ENCODE data around the gene ADPRM.

DNA sequence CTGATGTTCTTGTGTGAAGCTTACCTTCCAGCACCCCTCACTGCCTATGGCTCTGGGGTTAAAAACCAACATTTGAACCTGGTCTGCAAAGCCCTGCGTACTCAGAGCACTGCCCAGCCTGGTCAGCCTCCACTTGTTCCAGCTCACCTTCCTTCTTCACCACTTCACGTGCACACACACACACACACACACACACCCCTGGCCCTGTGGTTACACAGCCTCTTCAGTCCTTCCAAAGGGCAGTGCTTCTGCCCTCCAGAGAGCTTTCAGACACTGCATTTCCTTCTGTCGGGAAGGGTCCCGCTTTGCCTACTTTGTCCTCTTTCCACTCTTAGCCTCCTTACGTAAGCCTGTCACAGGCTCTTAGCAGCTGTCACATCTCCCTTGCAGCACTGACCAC is 42.0 kb downstream of the ADPRM start:
- TF ChIP-seq, protein P1, sequence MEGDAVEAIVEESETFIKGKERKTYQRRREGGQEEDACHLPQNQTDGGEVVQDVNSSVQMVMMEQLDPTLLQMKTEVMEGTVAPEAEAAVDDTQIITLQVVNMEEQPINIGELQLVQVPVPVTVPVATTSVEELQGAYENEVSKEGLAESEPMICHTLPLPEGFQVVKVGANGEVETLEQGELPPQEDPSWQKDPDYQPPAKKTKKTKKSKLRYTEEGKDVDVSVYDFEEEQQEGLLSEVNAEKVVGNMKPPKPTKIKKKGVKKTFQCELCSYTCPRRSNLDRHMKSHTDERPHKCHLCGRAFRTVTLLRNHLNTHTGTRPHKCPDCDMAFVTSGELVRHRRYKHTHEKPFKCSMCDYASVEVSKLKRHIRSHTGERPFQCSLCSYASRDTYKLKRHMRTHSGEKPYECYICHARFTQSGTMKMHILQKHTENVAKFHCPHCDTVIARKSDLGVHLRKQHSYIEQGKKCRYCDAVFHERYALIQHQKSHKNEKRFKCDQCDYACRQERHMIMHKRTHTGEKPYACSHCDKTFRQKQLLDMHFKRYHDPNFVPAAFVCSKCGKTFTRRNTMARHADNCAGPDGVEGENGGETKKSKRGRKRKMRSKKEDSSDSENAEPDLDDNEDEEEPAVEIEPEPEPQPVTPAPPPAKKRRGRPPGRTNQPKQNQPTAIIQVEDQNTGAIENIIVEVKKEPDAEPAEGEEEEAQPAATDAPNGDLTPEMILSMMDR (conservative IDR thresholded peaks at IDR 0.05; ENCODE audit: low read depth in 2 of 2) = no peak
- no peak for TF ChIP-seq POLR2AphosphoS5 (IDR thresholded peaks at IDR 0.05; ENCODE audit: low read depth)
- TF ChIP-seq, protein P2, sequence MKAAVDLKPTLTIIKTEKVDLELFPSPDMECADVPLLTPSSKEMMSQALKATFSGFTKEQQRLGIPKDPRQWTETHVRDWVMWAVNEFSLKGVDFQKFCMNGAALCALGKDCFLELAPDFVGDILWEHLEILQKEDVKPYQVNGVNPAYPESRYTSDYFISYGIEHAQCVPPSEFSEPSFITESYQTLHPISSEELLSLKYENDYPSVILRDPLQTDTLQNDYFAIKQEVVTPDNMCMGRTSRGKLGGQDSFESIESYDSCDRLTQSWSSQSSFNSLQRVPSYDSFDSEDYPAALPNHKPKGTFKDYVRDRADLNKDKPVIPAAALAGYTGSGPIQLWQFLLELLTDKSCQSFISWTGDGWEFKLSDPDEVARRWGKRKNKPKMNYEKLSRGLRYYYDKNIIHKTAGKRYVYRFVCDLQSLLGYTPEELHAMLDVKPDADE (IDR thresholded peaks at IDR 0.05) = no peak
- no peak for TF ChIP-seq EZH2 (IDR thresholded peaks at IDR 0.05; ENCODE audit: low read depth, unreplicated experiment)
- TF ChIP-seq, protein P3, sequence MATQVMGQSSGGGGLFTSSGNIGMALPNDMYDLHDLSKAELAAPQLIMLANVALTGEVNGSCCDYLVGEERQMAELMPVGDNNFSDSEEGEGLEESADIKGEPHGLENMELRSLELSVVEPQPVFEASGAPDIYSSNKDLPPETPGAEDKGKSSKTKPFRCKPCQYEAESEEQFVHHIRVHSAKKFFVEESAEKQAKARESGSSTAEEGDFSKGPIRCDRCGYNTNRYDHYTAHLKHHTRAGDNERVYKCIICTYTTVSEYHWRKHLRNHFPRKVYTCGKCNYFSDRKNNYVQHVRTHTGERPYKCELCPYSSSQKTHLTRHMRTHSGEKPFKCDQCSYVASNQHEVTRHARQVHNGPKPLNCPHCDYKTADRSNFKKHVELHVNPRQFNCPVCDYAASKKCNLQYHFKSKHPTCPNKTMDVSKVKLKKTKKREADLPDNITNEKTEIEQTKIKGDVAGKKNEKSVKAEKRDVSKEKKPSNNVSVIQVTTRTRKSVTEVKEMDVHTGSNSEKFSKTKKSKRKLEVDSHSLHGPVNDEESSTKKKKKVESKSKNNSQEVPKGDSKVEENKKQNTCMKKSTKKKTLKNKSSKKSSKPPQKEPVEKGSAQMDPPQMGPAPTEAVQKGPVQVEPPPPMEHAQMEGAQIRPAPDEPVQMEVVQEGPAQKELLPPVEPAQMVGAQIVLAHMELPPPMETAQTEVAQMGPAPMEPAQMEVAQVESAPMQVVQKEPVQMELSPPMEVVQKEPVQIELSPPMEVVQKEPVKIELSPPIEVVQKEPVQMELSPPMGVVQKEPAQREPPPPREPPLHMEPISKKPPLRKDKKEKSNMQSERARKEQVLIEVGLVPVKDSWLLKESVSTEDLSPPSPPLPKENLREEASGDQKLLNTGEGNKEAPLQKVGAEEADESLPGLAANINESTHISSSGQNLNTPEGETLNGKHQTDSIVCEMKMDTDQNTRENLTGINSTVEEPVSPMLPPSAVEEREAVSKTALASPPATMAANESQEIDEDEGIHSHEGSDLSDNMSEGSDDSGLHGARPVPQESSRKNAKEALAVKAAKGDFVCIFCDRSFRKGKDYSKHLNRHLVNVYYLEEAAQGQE (IDR thresholded peaks at IDR 0.05; ENCODE audit: unreplicated experiment) = no peak
- TF ChIP-seq JUNB (IDR thresholded peaks at IDR 0.05; ENCODE audit: unreplicated experiment) = no peak
- TF ChIP-seq EZH2phosphoT487 (IDR thresholded peaks at IDR 0.05; ENCODE audit: unreplicated experiment) = no peak
- no peak for TF ChIP-seq ZNF114 (CRISPR knock-in tag; IDR thresholded peaks at IDR 0.05)
- TF ChIP-seq ZNF331 (CRISPR knock-in tag; IDR thresholded peaks at IDR 0.05; ENCODE audit: low read depth) = no peak
- no peak for TF ChIP-seq CREB1 (CRISPR knock-in tag; IDR thresholded peaks at IDR 0.05; ENCODE audit: low read depth)
- TF ChIP-seq STAT1 (IDR thresholded peaks at IDR 0.05; ENCODE audit: unreplicated experiment) = no peak
- TF ChIP-seq, protein P4, sequence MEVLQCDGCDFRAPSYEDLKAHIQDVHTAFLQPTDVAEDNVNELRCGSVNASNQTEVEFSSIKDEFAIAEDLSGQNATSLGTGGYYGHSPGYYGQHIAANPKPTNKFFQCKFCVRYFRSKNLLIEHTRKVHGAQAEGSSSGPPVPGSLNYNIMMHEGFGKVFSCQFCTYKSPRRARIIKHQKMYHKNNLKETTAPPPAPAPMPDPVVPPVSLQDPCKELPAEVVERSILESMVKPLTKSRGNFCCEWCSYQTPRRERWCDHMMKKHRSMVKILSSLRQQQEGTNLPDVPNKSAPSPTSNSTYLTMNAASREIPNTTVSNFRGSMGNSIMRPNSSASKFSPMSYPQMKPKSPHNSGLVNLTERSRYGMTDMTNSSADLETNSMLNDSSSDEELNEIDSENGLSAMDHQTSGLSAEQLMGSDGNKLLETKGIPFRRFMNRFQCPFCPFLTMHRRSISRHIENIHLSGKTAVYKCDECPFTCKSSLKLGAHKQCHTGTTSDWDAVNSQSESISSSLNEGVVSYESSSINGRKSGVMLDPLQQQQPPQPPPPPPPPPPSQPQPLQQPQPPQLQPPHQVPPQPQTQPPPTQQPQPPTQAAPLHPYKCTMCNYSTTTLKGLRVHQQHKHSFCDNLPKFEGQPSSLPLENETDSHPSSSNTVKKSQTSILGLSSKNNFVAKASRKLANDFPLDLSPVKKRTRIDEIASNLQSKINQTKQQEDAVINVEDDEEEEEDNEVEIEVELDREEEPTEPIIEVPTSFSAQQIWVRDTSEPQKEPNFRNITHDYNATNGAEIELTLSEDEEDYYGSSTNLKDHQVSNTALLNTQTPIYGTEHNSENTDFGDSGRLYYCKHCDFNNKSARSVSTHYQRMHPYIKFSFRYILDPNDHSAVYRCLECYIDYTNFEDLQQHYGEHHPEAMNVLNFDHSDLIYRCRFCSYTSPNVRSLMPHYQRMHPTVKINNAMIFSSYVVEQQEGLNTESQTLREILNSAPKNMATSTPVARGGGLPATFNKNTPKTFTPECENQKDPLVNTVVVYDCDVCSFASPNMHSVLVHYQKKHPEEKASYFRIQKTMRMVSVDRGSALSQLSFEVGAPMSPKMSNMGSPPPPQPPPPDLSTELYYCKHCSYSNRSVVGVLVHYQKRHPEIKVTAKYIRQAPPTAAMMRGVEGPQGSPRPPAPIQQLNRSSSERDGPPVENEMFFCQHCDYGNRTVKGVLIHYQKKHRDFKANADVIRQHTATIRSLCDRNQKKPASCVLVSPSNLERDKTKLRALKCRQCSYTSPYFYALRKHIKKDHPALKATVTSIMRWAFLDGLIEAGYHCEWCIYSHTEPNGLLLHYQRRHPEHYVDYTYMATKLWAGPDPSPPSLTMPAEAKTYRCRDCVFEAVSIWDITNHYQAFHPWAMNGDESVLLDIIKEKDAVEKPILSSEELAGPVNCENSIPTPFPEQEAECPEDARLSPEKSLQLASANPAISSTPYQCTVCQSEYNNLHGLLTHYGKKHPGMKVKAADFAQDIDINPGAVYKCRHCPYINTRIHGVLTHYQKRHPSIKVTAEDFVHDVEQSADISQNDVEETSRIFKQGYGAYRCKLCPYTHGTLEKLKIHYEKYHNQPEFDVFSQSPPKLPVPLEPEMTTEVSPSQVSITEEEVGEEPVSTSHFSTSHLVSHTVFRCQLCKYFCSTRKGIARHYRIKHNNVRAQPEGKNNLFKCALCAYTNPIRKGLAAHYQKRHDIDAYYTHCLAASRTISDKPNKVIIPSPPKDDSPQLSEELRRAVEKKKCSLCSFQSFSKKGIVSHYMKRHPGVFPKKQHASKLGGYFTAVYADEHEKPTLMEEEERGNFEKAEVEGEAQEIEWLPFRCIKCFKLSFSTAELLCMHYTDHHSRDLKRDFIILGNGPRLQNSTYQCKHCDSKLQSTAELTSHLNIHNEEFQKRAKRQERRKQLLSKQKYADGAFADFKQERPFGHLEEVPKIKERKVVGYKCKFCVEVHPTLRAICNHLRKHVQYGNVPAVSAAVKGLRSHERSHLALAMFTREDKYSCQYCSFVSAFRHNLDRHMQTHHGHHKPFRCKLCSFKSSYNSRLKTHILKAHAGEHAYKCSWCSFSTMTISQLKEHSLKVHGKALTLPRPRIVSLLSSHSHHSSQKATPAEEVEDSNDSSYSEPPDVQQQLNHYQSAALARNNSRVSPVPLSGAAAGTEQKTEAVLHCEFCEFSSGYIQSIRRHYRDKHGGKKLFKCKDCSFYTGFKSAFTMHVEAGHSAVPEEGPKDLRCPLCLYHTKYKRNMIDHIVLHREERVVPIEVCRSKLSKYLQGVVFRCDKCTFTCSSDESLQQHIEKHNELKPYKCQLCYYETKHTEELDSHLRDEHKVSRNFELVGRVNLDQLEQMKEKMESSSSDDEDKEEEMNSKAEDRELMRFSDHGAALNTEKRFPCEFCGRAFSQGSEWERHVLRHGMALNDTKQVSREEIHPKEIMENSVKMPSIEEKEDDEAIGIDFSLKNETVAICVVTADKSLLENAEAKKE (CRISPR knock-in tag; IDR thresholded peaks at IDR 0.05) = no peak
